GM21723 (cell line): ENCODE results near the gene RPTOR.

ENCODE experiments used
- ATAC-seq: cut with Tn5 transposase; IDR thresholded peaks from one replicate; pipeline ENCODE4 v1.9.1; 2021; ENCODE audit warnings: mild to moderate bottlenecking, moderate library complexity; ENCODE audit not compliant: unreplicated experiment

The RPTOR gene

DNA sequence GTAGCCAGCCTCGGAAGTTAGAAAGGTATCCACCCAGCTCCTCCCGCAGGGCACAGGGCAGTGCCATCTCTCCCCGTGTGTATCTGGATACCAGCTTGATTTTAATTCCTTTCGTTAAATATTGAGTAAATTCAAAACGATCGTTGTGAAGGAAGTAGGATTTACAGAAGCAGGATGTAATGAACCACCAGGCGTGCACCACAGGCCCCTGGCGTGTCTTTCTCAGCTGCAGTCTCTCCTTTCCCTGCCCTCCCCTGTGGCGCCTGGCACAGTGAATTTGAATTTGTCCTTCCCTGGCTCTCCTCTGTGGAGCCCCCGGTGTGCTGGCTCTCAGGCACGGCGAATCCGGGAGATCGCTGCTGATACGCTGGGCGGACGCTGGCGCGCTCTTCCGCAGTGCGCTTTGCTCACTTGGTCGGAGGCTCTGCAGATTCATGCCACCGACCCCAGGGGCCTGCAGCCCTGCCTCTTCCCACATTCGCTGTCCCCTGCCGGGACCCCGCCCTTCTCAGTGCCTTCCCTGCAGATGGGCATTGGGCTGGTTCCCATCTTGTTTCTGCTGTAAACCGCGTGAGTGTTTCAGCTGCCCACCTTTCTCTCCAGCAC, 164.6 kb downstream of the RPTOR start:
- ATAC-seq, result no peak

DNA sequence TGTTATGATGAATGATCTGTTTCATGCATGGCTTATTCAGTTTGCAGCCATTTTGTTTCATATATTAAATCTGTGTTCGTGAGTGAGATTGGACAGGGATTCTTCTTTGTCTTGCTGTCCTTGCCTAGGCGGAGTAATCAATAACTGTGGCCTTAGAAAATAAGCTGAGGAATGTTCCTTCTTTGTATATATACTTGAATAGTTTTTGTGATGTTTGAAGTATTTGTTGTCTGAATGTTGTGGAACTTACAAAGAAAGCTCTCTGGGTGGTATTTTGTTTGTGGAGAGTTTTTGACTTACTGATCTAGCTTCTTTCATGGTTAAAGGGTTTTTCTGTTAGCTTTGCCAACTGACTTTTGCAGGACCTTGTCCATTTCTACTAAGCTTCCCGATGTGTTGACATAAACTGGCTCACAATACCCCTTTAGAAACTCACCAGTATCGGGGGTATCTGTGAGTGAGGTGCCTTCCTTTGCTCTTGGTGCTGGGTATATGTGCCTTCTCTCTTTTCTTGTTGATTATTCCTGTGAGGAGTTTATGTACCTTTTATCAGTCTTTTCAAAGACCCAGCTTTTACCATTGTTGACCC, 166.2 kb downstream of the RPTOR start:
- ATAC-seq, result no peak

DNA sequence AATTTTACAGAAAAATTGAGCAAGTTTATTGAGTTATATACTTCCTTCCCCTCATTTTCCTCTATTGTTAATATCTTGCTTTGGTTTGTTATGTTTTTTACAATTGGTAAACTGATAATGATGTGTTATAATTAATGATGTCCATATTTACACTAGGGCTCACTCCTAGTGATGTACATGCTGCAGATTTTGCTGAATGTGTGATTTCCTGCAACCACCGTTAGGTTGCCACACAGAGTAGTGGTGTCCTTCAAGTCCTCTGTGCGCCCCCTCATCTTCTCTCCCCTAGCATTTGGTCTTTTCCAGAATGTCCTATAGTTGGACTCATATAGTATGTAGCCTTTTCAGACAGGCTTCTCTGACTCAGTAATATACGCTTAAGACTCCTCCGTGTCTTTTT, 167.5 kb downstream of the RPTOR start:
- no peak for ATAC-seq

DNA sequence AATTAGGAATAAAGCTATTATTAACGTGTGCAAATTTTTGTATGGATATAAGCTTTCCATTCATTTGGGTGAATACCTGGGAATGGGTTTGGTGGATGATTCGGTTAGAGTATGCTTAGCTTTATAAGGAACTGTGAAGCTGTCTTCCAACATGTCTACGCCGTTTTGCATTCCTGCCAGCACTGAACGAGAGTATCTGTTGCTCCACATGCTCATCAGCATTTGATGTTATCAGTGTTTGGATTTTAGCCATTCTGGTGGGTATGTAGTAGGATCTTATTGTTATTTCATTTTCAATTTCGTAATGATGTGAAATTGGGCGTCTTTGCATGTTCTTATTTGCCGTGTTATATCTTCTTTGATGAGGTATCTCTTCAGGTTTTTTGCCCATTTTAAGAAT, 168.0 kb downstream of the RPTOR start:
- ATAC-seq, result no peak

DNA sequence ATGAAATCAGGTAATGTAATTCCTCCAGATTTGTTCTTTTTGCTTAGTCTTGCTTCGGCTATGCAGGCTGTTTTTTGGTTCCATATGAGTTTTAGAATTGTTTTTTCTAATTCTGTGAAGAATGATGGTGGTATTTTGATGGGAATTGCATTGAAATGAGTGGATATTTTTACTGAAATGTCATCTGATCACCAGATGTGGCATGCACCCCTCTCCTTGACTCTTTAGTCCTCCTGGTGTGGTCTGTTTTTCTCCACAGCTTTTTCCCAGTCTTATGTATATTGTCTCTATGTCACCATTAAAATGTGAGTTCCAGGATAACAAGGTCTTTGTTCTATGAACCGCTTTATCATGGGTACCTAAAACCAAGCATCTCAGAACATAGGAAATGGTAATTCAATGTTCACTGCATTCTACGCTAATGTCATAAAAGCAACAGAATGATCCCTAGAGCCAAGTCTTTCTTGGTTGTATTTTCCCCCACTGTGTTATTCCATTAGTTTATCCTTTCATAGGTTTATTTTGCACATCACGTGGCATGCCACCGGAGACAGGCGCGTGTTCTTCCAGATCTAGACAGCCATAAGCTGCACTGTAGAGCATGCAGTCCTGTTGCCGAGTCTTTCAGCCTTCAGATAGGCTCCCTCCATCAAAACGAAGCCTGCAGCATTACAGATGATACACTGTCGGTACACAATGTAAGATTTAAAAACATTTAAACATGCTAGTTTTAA, 172.5 kb downstream of the RPTOR start:
- no peak for ATAC-seq

DNA sequence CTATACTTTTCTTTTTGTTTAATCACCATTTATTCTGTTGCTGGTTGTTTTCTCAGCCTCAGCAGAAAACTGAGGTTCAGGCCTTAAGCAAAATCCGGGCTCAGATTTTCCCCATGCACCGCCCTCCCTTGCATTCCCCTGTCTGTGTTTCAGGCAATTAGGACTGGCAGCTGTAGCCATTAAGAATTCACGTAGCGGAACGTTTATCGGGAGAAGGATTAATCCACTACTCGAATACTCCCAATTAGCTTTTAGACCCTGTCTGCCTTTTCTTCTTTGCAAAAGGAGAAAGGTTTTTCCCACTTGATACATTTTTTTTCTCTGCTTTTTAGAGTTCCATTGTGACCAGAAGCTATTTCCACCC, 173.1 kb downstream of the RPTOR start:
- no peak for ATAC-seq

DNA sequence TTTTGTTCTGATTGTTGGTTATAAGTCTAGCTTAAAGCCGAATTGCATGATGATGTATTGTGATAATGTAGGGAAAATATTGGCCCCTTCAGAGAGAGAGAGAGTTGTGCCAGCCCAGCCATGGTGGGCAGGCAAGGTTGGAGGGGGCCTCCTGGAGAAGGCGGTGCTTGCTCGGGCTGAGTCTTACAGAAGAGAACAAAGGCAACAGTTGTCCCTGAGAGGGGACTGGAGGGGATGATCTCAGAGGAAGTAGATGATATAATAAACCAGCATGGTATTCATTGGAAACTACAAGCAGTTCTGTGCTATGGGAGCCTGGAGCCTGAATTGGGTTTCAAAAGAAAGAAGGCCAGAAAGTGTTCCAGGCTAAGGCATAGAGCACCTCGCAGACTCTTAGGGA, 173.8 kb downstream of the RPTOR start:
- ATAC-seq, result no peak

DNA sequence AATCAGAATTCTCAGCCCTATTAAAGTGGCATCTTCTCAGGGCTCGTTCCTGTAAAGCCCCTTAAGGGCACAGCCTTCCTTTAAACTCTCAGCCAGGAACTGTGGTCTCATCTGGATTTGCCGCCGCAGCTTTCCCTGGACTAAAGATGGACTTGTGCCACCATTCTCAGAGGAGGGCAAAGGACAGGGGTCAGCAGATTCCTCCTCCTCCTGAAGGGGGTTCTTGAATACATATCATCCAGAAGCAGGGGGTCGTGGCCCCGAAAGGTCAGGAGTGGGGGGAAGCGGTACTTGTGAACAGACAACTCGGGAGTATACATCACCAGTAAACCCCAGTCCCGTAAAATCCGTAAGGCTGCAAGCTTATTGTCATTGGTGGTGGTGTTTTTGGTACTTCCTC, 174.8 kb downstream of the RPTOR start:
- no peak for ATAC-seq

DNA sequence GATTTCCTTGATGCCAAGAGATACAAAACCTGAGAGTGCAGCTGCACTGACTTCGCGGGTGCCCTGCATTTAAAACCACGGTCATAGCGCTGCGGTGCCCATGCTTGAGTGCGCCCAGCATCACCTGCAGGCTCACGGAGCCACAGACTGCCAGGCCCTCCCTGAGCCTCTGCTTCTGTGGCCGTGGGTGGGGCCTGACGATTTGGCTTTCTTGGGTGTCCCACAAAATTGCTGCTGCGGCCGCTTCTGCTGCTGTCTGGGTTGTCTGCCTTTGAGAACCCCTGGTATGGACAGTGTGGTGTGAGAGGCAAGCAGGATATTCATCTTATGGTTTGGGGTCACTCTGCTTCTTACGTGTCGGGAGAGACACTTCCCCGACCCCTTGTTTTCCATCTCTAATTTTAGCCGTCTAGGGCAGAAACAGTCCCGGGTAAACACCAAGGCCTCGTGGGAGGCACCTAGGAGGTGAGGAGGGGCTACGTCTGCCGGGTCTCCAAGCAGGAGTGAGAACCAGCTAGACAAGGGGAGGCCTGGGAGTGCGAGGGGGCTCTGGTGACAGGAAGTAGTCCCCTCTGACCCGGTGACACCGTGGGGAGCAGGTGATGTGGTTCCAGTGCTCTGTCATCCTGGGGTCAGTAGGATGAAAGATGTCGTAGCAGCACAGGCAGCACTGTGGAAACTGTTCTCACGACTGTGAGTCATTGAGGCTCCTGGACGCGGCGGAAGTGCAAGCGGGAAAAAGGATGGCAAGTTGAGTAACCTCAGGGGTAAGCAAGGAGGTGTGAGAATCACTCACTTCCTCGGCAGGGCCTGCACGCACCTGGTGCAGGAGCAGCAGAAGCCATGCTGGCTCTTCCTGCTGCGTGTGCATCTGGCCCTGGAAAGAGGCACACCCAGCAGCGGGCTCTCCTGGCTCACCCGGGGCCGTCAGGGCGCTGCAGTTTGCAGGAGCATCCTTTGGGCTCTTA, 176.3 kb downstream of the RPTOR start:
- ATAC-seq, result no peak

DNA sequence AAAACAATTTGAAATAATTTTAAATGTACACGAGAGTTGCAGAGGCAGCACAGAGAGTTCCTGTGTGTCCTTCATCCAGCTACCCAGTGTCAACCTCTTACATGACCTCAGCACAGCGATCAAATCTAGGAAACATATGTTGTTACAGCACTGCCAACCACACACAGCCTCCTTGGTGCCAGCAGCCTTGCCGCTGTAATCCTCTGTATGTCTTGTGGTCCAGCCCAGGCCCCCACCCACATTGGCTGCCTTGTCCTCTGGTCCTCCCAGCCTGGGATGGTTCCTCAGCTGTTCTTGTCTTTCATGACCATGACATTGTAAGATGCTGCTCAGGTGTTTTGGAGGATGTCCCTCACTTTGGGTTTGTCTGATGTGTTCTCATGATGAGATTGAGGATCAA, 178.0 kb downstream of the RPTOR start:
- no peak for ATAC-seq

DNA sequence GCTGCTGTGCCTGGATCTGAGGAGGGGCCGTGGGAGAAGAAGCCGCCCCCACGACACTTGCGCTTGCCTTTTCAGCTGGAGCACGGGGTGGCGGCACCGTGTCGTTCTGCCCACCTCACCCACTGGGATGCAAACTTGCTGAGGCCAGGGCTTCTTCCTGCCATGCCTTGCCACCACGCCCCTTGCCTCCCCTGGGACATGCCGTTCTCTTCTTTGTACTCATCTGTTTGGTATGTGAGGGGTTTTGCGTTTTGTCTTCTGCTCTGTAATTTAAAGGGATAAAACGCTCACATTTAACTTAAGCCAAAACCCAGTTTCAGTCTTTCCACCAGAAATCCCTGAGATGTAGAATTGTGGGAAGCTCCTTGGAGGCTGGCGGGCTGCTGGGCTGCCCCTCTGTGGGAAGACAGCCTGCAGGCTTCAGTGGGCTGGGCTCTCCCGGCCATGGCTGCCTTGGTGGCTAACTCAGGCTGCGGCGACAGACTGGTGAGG, 180.2 kb downstream of the RPTOR start:
- no peak for ATAC-seq

DNA sequence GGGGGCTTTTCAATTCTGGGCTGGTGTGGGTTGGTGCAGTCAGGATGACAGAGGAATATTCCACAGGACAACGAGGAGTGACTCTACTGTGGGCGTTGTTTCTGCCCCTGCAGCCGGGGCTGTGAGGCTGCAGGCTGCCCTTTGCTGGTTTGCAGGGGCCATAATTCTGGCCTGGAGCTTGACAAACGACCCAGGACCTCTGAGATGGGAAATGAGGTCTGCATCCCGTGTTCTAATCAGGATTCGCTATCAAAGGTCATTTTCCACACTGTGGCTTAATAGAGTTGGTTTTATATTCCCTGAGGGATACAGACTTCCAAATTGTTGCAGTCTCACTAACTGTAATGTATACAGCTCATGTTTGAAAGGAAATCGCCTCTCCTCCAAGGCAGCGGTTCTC, 180.9 kb downstream of the RPTOR start:
- ATAC-seq, result no peak

DNA sequence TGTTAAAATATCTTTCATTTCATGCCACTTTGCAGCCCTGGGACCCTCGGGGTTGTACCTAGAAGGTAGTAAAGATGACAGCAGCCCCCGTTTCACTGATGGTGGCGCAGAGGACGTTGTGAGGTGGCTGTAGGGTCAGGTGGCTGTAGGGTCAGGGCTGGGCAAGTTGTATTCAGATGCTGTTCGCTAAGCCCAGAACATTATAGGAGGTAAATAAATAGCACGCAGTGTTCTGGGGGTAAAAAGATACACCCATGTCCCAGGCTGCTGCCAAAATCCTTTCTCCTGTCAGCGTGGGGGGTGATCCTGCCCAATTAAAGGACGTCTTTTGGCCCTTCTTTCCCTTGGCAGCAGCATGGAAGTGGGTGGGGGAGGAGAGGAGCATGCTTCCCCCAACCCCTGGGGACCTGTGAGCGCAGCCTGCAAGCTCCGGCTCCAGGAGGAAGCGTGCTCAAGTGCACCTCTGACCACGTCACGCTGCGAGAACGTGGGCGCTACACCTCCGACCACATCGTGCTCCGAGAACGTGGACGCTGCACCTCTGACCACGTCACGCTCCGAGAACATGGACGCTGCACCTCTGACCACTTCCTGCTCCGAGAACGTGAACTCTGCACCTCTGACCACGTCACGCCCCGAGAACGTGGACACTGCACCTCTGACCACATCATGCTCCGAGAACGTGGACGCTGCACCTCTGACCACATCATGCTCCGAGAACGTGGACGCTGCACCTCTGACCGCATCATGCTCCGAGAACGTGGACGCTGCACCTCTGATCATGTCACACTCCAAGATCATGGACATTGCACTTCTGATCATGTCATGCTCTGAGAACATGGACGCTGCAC, 182.1 kb downstream of the RPTOR start:
- ATAC-seq, result no peak

DNA sequence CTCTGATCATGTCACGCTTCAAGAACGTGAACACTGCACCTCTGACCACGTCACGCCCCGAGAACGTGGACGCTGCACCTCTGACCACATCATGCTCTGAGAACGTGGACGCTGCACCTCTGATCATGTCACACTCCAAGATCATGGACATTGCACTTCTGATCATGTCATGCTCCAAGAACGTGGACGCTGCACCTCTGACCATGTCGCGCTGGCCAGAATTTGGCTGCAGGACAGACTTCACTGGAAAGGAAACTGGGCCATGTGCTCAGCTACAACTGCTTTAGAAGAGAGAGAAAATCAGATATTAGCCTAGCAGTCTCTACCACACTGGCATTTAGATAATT, 182.7 kb downstream of the RPTOR start:
- no peak for ATAC-seq

DNA sequence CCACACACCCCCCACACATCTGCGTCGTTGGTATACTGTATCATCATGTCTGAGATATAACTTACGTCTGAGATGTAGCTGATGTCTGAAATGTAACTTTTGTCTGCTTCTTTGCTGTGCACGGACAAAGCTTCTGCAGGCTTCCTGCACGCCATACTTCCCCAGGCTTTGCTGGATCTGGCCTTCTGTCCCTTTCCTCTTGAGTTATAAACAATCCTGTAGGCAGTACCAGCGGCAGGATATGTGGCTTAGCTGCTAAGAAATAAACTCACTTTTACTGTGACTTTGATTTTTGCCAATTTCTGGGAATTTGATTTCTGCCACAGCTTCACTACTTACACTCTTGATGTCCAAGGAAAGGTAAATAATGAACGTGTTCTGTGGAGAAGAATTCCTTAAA, 184.4 kb downstream of the RPTOR start:
- no peak for ATAC-seq

DNA sequence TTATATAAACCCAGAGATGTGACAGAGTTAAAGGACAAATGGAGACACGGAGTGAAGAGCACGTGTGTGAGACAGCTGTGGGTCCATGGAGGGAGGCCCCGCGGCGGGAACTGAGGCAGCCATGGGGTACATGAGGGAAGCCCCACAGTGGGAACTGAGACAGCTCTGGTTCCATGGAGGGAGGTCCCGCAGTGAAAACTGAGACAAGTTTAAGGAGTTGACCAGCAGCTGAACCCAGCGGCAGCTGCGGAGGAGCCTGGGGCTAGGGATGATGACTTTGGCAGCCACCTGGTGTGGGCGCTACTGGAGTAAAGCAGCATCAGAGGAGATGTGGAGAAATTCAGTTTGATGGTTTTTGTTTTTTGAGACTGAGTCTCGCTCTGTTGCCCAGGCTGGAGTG, 185.1 kb downstream of the RPTOR start:
- ATAC-seq, result no peak

DNA sequence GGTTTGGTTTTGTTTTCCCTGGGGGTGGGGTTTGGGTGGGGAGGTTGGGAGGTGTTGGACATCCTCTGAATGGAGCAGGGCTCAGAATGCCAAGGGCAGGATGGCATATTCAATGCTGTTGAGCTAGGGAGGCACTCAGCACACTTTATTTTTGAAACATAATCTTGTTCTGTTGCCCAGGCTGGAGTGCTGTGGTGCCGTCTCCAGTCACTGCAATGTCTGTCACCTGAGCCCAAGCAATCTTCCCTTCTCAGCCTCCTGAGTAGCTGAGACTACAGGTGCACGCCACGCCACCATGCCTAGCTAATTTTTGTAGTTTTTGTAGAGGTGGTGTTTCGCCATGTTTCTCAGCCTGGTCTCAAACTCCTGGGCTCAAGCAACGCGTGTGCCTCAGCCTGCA, 186.1 kb downstream of the RPTOR start:
- no peak for ATAC-seq

DNA sequence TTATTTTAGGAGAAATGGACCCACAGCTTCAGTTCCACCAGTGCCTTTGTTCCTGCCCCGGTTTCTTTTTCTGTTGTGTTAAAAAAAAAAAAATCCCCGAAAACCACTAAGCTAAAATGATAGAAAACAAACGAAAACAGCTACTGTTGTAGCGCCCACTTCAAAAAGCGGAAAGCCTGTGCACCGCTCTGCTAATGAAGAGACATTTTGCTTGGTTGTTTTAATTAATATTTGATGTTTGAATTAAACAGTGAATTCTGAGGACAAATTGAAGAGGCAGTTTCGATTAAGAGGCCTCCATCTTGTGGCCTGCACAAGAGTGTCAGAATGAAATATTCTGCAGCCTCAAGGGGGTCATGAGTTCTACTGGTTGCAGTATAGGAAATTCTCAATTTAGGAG, 186.7 kb downstream of the RPTOR start:
- ATAC-seq, result no peak

DNA sequence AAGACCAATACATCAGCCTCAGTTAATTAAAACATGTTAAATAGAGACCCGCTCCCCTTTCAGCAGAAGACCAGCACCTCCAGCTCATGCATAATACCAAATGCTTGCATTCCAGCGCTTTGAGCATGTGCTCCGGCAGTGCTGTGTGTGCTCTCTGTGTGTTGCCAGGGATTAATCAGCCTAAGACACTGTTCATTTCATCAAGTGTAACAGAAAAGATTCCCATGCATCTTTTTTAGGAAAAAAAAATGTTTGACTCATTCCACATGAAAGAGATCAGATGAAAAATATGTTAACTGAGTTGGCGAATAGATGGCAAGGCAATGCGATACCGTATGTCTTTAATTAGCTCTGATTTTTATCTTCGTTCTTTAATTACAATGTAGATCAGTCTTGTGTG, 187.6 kb downstream of the RPTOR start:
- no peak for ATAC-seq
